Caco-2 (cell line): ENCODE data around the gene KIF1A. TPM values are rescaled to one million over a fixed set of nuclear protein-coding genes. Genes with fewer than 3 reads are reported as not detected.

Experiments
- BruUV-seq: library from RNA; stranded (reverse); fragments of 400-500 nt; replicated peaks from 2 replicates; lab custom pipeline; 2021; lab: Mats Ljungman, UMichigan
- CTCF ChIA-PET: fragments of 300-600 bp; sonication (Branson Sonifier 250); formaldehyde crosslinking; loops from one replicate; lab custom pipeline; 2022; ENCODE audit warnings: antibody characterized with exemption; lab: Charles Lee
- POLR2A ChIA-PET: fragments of 300-600 bp; sonication (Branson Sonifier 250); formaldehyde crosslinking; loops from one replicate; lab custom pipeline; 2022; ENCODE audit warnings: antibody characterized with exemption; lab: Charles Lee
- DNase-seq, 2 experiments: peaks; one replicate each; pipeline versions ENCODE4 v3.0.0 to v3.0.0-alpha.2; 2020 to 2022
- H3K27me3 ChIP-seq: replicated peaks from 2 replicates; pipeline ENCODE4 v1.6.0; 2011; ENCODE audit warnings: low read length; ENCODE audit not compliant: control insufficient read depth, insufficient read depth
- H3K36me3 ChIP-seq: 2 replicates; pipeline ENCODE4 v1.5.1; 2011; ENCODE audit warnings: low read length; ENCODE audit not compliant: control insufficient read depth, insufficient read depth
- H3K4me1 ChIP-seq: fragments of 250-450 bp; sonication (Bioruptor Pico); 2 replicates; pipeline ENCODE4 v1.5.1; 2020; ENCODE audit warnings: mild to moderate bottlenecking
- H3K4me3 ChIP-seq: 2 replicates; pipeline ENCODE4 v1.5.1; 2011; ENCODE audit warnings: low read depth, mild to moderate bottlenecking, control low read depth, low read length
- H3K9me3 ChIP-seq: fragments of 250-450 bp; sonication (Bioruptor Pico); 2 replicates; pipeline ENCODE4 v1.5.1; 2020; ENCODE audit warnings: mild to moderate bottlenecking, moderate library complexity
- H3K27ac Mint-ChIP-seq: one replicate; pipeline ENCODE4 v1.8.0; 2022; ENCODE audit warnings: mixed read lengths; ENCODE audit not compliant: unreplicated experiment
- H3K27me3 Mint-ChIP-seq: one replicate; pipeline ENCODE4 v1.8.0; 2022; ENCODE audit warnings: mixed read lengths; ENCODE audit not compliant: insufficient read depth, unreplicated experiment
- H3K36me3 Mint-ChIP-seq: one replicate; pipeline ENCODE4 v1.8.0; 2022; ENCODE audit warnings: mild to moderate bottlenecking, mixed read lengths; ENCODE audit not compliant: insufficient read depth, unreplicated experiment
- H3K4me1 Mint-ChIP-seq: one replicate; pipeline ENCODE4 v1.8.0; 2022; ENCODE audit warnings: low read depth, mixed read lengths; ENCODE audit not compliant: unreplicated experiment
- H3K4me3 Mint-ChIP-seq: one replicate; pipeline ENCODE4 v1.8.0; 2022; ENCODE audit warnings: mild to moderate bottlenecking, moderate library complexity, mixed read lengths; ENCODE audit not compliant: unreplicated experiment
- H3K9me3 Mint-ChIP-seq: one replicate; pipeline ENCODE4 v1.8.0; 2022; ENCODE audit warnings: mixed read lengths; ENCODE audit not compliant: unreplicated experiment
- intact Hi-C: fragments of 100-400 bp; cut with micrococcal nuclease; formaldehyde crosslinking; loops from one replicate; pipeline ENCODE4 v1.10.0; 2022; ENCODE audit not compliant: unreplicated experiment
- total RNA-seq: library from RNA; stranded (reverse); gene quantifications from 2 replicates; pipeline ENCODE4 v1.2.3, GENCODE V29; 2022
- TF ChIP-seq, protein P1 (sequence below), 2 experiments: fragments of 200-600 bp in 1 of 2; IDR thresholded peaks; 1 replicate in 1 of 2; 2 replicates in 1 of 2; pipeline versions ENCODE4 v1.5.1 to v1.8.0; 2011 to 2022; ENCODE audit warnings: antibody characterized with exemption in 1 of 2, control low read depth in 1 of 2, inconsistent platforms in 1 of 2, low read depth in 1 of 2, low read length in 1 of 2, mild to moderate bottlenecking in 1 of 2, moderate library complexity in 1 of 2; ENCODE audit not compliant: insufficient read depth in 1 of 2, severe bottlenecking in 1 of 2, unreplicated experiment in 1 of 2

KIF1A gene
- total RNA-seq, 1 experiment from 2014 or later, result 33.1 TPM

DNA sequence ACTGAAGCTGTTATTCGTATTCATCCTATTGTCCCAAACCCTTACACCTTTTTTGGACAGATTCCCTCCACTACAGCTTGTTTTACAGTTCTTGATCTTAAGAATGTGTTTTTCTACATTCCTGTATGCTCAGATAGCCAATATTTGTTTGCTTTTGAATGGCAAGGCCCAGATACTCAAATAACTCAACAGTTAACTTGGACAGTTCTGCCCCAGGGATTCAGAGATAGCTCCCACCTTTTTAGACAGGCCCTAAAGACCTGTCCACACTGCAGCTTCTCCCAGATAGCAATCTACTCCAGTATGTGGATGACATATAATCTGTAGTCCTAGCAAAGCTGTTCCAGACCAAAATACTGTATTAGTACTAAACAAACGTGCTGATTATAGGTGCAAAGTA, 41.5 kb upstream of the KIF1A start:
- no peaks in the 10 kb centered on the region for H3K9me3 Mint-ChIP-seq
- Histone ChIP-seq H3K9me3 (no peaks in the 10 kb centered on the region), H3K36me3 (no peaks in the 10 kb centered on the region), H3K4me3 (no peak overlapping the region), H3K27me3 (no peaks in the 10 kb centered on the region), H3K4me1 (peaks cover 25% of the 10 kb centered on the region)
- CTCF ChIA-PET, result interaction anchor here (1.3 to 1.4 kb wide), 2 partner anchors 10 to 37 kb away, joined by 5 to 7 read pairs; no protein-coding TSS in a partner anchor
- no peaks in the 10 kb centered on the region for H3K27me3 Mint-ChIP-seq
- TF ChIP-seq, protein P1, sequence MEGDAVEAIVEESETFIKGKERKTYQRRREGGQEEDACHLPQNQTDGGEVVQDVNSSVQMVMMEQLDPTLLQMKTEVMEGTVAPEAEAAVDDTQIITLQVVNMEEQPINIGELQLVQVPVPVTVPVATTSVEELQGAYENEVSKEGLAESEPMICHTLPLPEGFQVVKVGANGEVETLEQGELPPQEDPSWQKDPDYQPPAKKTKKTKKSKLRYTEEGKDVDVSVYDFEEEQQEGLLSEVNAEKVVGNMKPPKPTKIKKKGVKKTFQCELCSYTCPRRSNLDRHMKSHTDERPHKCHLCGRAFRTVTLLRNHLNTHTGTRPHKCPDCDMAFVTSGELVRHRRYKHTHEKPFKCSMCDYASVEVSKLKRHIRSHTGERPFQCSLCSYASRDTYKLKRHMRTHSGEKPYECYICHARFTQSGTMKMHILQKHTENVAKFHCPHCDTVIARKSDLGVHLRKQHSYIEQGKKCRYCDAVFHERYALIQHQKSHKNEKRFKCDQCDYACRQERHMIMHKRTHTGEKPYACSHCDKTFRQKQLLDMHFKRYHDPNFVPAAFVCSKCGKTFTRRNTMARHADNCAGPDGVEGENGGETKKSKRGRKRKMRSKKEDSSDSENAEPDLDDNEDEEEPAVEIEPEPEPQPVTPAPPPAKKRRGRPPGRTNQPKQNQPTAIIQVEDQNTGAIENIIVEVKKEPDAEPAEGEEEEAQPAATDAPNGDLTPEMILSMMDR (IDR thresholded peaks at IDR 0.05; ENCODE audit: insufficient read depth in 1 of 2, low read depth in 1 of 2, low read length in 1 of 2, severe bottlenecking in 1 of 2, unreplicated experiment in 1 of 2), result no peak
- intact Hi-C loops, result no loop called here
- H3K36me3 Mint-ChIP-seq, result no peaks in the 10 kb centered on the region
- no peak overlapping the region for H3K4me3 Mint-ChIP-seq
- POLR2A ChIA-PET, result interaction anchor here (1.2 kb wide), 1 partner anchor 35 kb away, joined by 10 read pairs; the partner anchor contains the start of gene MAB21L4
- peak in 1 of 2 experiments; percentile 30 for DNase-seq
- BruUV-seq, result no TSS peak
- no peak overlapping the region for H3K27ac Mint-ChIP-seq
- H3K4me1 Mint-ChIP-seq, result peaks cover 20% of the 10 kb centered on the region

DNA sequence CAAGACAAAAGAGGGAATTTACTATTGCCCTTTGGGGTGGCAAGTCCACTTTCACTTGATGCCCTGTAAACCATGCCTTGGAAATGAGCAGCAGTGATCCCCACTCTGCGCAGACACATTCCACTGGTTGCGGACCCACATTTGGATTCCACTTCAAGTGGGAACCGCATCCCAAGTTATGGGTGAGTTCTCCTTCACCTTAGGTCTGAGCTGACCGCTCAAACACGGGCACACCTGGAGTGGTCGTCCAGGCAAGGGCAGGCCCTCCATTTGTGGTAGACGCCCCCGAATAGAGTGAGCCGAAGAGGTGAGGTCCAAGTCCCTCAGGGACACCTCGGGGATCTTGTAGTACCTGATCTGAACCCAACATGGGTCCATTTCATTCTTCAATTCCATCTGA, 38.9 kb upstream of the KIF1A start:
- no peaks in the 10 kb centered on the region for H3K9me3 ChIP-seq
- H3K4me3 ChIP-seq, result no peak overlapping the region
- intact Hi-C loops, result no loop called here
- H3K27ac Mint-ChIP-seq, result no peak overlapping the region
- no peaks in the 10 kb centered on the region for H3K27me3 Mint-ChIP-seq
- ChIA-PET POLR2A (no interaction called here), CTCF (no interaction called here)
- no peak for DNase-seq
- TF ChIP-seq, protein P1 (IDR thresholded peaks at IDR 0.05; ENCODE audit: insufficient read depth in 1 of 2, low read depth in 1 of 2, low read length in 1 of 2, severe bottlenecking in 1 of 2, unreplicated experiment in 1 of 2), result no peak
- H3K4me3 Mint-ChIP-seq, result no peak overlapping the region
- no peaks in the 10 kb centered on the region for H3K36me3 Mint-ChIP-seq
- peaks cover 13% of the 10 kb centered on the region for H3K4me1 Mint-ChIP-seq
- H3K9me3 Mint-ChIP-seq, result no peaks in the 10 kb centered on the region
- peaks cover 25% of the 10 kb centered on the region for H3K4me1 ChIP-seq
- H3K27me3 ChIP-seq, result no peaks in the 10 kb centered on the region
- H3K36me3 ChIP-seq, result no peaks in the 10 kb centered on the region
- BruUV-seq, result no TSS peak

- Histone ChIP-seq H3K36me3 (no peaks in the 10 kb centered on the region), H3K4me3 (no peak overlapping the region), H3K9me3 (no peaks in the 10 kb centered on the region), H3K4me1 (peaks cover 25% of the 10 kb centered on the region), H3K27me3 (no peaks in the 10 kb centered on the region)
- no peaks in the 10 kb centered on the region for H3K9me3 Mint-ChIP-seq
- DNase-seq, result no peak
- TF ChIP-seq, protein P1 (IDR thresholded peaks at IDR 0.05; ENCODE audit: insufficient read depth in 1 of 2, low read depth in 1 of 2, low read length in 1 of 2, severe bottlenecking in 1 of 2, unreplicated experiment in 1 of 2), result no peak
- no peaks in the 10 kb centered on the region for H3K36me3 Mint-ChIP-seq
- no peaks in the 10 kb centered on the region for H3K27me3 Mint-ChIP-seq
- peaks cover 13% of the 10 kb centered on the region for H3K4me1 Mint-ChIP-seq
- POLR2A ChIA-PET, result interaction anchor here (1.1 kb wide), 1 partner anchor 18 kb away, joined by 3 read pairs; no protein-coding TSS in a partner anchor
- intact Hi-C loops, result no loop called here
- H3K27ac Mint-ChIP-seq, result peak overlapping the region; percentile 89
- no TSS peak for BruUV-seq
- H3K4me3 Mint-ChIP-seq, result no peak overlapping the region
- CTCF ChIA-PET, result interaction anchor here (1.4 to 1.5 kb wide), 2 partner anchors 40 to 220 kb away, joined by 3 to 9 read pairs; no protein-coding TSS in a partner anchor
Observed at GRCh38 chr2:240858321-240858720, 38.3 kb upstream of the KIF1A start.
